MCF 10A (cell line): ENCODE results near the gene KCNIP1. TPM values are rescaled to one million over a fixed set of nuclear protein-coding genes. Genes with fewer than 3 reads are reported as not detected.

Source experiments
- BruUV-seq: library from RNA; stranded (reverse); fragments of 400-500 nt; replicated peaks from 2 replicates; lab custom pipeline; 2021; lab: Mats Ljungman, UMichigan
- CTCF ChIA-PET: fragments of 300-600 bp; sonication (Branson Sonifier 250); formaldehyde crosslinking; extraction: SDS; loops from one replicate; lab custom pipeline; 2021; ENCODE audit warnings: antibody characterized with exemption, inconsistent platforms; lab: Yijun Ruan, JAX
- POLR2A ChIA-PET: fragments of 300-600, 350-650 bp; sonication (Branson Sonifier 250); formaldehyde crosslinking; extraction: SDS; loops from one replicate; lab custom pipeline; 2020; ENCODE audit warnings: antibody characterized with exemption, inconsistent platforms; lab: Yijun Ruan, JAX
- DNase-seq: peaks from one replicate; pipeline ENCODE4 v3.0.0-alpha.2; 2018; ENCODE audit not compliant: unreplicated experiment
- H3K27ac Mint-ChIP-seq: one replicate; pipeline ENCODE4 v1.8.0; 2022; ENCODE audit warnings: mild to moderate bottlenecking, low read depth, mixed read lengths; ENCODE audit not compliant: unreplicated experiment
- H3K27me3 Mint-ChIP-seq: one replicate; pipeline ENCODE4 v1.8.0; 2022; ENCODE audit warnings: mixed read lengths; ENCODE audit not compliant: insufficient read depth, unreplicated experiment
- H3K36me3 Mint-ChIP-seq: one replicate; pipeline ENCODE4 v1.8.0; 2022; ENCODE audit warnings: mild to moderate bottlenecking, moderate library complexity, mixed read lengths; ENCODE audit not compliant: insufficient read depth, unreplicated experiment
- H3K4me1 Mint-ChIP-seq: one replicate; pipeline ENCODE4 v1.8.0; 2022; ENCODE audit warnings: mixed read lengths; ENCODE audit not compliant: insufficient read depth, unreplicated experiment
- H3K4me3 Mint-ChIP-seq: one replicate; pipeline ENCODE4 v1.8.0; 2022; ENCODE audit warnings: mild to moderate bottlenecking, moderate library complexity, mixed read lengths; ENCODE audit not compliant: unreplicated experiment
- H3K9me3 Mint-ChIP-seq: one replicate; pipeline ENCODE4 v1.8.0; 2022; ENCODE audit warnings: mixed read lengths; ENCODE audit not compliant: unreplicated experiment
- CTCF ChIP-seq: fragments of 200-600 bp; IDR thresholded peaks from one replicate; pipeline ENCODE4 v1.8.0; 2022; ENCODE audit warnings: antibody characterized with exemption, mild to moderate bottlenecking; ENCODE audit not compliant: unreplicated experiment
- intact Hi-C: fragments of 100-400 bp; cut with micrococcal nuclease; formaldehyde crosslinking; loops from 2 replicates; pipeline ENCODE4 v1.14.1; 2022
- total RNA-seq: library from RNA; stranded (reverse); gene quantifications from 2 replicates; pipeline ENCODE4 v1.2.3, GENCODE V29; 2022

The KCNIP1 gene
- total RNA-seq, 1 experiment from 2014 or later, result not detected

- H3K27ac Mint-ChIP-seq, result no peak overlapping the region
- H3K36me3 Mint-ChIP-seq, result no peaks in the 10 kb centered on the region
- intact Hi-C loops, result loop anchor here (1.0 to 10.0 kb wide), 2 partner anchors 172 to 409 kb away; no protein-coding TSS in a partner anchor
- DNase-seq, result peak; percentile 65
- no TSS peak for BruUV-seq
- H3K9me3 Mint-ChIP-seq, result no peaks in the 10 kb centered on the region
- CTCF ChIA-PET, result interaction anchor here (0.6 to 16.7 kb wide), 43 partner anchors 10 to 597 kb away, joined by 3 to 992 read pairs (median 5); partner anchors contain the start of gene GABRP
- no peaks in the 10 kb centered on the region for H3K27me3 Mint-ChIP-seq
- POLR2A ChIA-PET, result interaction anchor here (0.9 to 6.1 kb wide), 3 partner anchors 10 to 46 kb away, joined by 3 to 49 read pairs (median 17); no protein-coding TSS in a partner anchor
- peak overlapping the region; percentile 25 for H3K4me3 Mint-ChIP-seq
- H3K4me1 Mint-ChIP-seq, result peaks cover 18% of the 10 kb centered on the region
- TF ChIP-seq CTCF, result no peak
Measured at GRCh38 chr5:170745481-170746071, 241.8 kb downstream of the KCNIP1 start.

GRCh38 chr5:170746075-170746960 is 242.5 kb downstream of the KCNIP1 start:
- no TSS peak for BruUV-seq
- peak overlapping the region; percentile 25 for H3K4me3 Mint-ChIP-seq
- H3K36me3 Mint-ChIP-seq, result no peaks in the 10 kb centered on the region
- intact Hi-C loops, result loop anchor here (10.0 kb wide), 1 partner anchor 408 kb away; no protein-coding TSS in a partner anchor
- H3K4me1 Mint-ChIP-seq, result peaks cover 20% of the 10 kb centered on the region
- no peak for DNase-seq
- CTCF ChIA-PET, result interaction anchor here (0.6 to 16.7 kb wide), 22 partner anchors 9 to 614 kb away, joined by 3 to 992 read pairs (median 12); partner anchors contain the start of gene GABRP
- TF ChIP-seq CTCF, result no peak
- no peak overlapping the region for H3K27ac Mint-ChIP-seq
- H3K27me3 Mint-ChIP-seq, result no peaks in the 10 kb centered on the region
- POLR2A ChIA-PET, result interaction anchor here (0.9 to 6.1 kb wide), 3 partner anchors 9 to 45 kb away, joined by 3 to 49 read pairs (median 17); no protein-coding TSS in a partner anchor
- H3K9me3 Mint-ChIP-seq, result no peaks in the 10 kb centered on the region

- POLR2A ChIA-PET, result interaction anchor here (2.7 to 6.1 kb wide), 2 partner anchors 9 to 44 kb away, joined by 17 to 49 read pairs; no protein-coding TSS in a partner anchor
- no TSS peak for BruUV-seq
- CTCF ChIA-PET, result interaction anchor here (0.6 to 16.7 kb wide), 7 partner anchors 9 to 613 kb away, joined by 3 to 992 read pairs (median 37); partner anchors contain the start of gene GABRP
- H3K4me3 Mint-ChIP-seq, result no peak overlapping the region
- intact Hi-C loops, result loop anchor here (10.0 kb wide), 1 partner anchor 408 kb away; no protein-coding TSS in a partner anchor
- peaks cover 20% of the 10 kb centered on the region for H3K4me1 Mint-ChIP-seq
- no peak for DNase-seq
- TF ChIP-seq CTCF, result no peak
- no peaks in the 10 kb centered on the region for H3K9me3 Mint-ChIP-seq
- no peaks in the 10 kb centered on the region for H3K36me3 Mint-ChIP-seq
- H3K27me3 Mint-ChIP-seq, result no peaks in the 10 kb centered on the region
- H3K27ac Mint-ChIP-seq, result no peak overlapping the region
Measured at GRCh38 chr5:170746961-170747340, 243.1 kb downstream of the KCNIP1 start.
